ENCODE data around the gene SRPK1.

DNA sequence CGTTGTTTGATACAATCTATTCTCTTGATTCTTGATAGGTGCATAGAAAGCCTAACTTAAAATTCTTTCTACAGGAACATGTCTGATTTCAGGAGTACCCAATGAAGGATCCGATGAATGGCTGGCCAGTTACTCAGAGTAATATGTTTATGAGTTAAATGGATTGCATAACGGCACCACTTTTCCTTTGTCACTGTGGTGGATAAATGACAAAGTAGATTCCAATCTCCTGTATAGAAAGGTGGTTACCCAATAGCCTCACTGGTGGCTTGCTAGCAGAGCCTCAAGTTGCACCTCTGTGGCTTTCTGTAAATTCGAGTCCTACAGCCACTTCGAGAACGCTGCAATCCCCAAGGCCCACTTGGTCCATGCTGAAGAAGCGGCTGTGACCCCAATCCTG, 87.4 kb downstream of the SRPK1 start:
- TF ChIP-seq, protein P1, sequence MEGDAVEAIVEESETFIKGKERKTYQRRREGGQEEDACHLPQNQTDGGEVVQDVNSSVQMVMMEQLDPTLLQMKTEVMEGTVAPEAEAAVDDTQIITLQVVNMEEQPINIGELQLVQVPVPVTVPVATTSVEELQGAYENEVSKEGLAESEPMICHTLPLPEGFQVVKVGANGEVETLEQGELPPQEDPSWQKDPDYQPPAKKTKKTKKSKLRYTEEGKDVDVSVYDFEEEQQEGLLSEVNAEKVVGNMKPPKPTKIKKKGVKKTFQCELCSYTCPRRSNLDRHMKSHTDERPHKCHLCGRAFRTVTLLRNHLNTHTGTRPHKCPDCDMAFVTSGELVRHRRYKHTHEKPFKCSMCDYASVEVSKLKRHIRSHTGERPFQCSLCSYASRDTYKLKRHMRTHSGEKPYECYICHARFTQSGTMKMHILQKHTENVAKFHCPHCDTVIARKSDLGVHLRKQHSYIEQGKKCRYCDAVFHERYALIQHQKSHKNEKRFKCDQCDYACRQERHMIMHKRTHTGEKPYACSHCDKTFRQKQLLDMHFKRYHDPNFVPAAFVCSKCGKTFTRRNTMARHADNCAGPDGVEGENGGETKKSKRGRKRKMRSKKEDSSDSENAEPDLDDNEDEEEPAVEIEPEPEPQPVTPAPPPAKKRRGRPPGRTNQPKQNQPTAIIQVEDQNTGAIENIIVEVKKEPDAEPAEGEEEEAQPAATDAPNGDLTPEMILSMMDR (IDR thresholded peaks at IDR 0.05) = no peak
- TF ChIP-seq POLR2A (IDR thresholded peaks at IDR 0.05) = no peak

Measured in Peyer's patch (tissue), 4 donors.